Liver (tissue), 9 donors: ENCODE measurements around the gene SEMA6D. TPM values are rescaled to one million over a fixed set of nuclear protein-coding genes. Genes with fewer than 3 reads are reported as not detected.

Source experiments
- DNase-seq: peaks from one replicate; pipeline ENCODE4 v3.0.0-alpha.2; 2017; ENCODE audit warnings: low spot score
- H3K27ac ChIP-seq, 2 donors: one replicate each; pipeline ENCODE4 v1.7.0; 2013; ENCODE audit warnings: inconsistent platforms in 2 of 2, low read length in 2 of 2, control low read depth in 1 of 2, low read depth in 1 of 2, mild to moderate bottlenecking in 1 of 2
- H3K27me3 ChIP-seq, 4 donors: one replicate each; pipeline versions ENCODE4 v1.6.1 to v1.7.0; 2013; ENCODE audit warnings: low read length in 3 of 4, inconsistent platforms in 1 of 4, mild to moderate bottlenecking in 1 of 4, moderate library complexity in 1 of 4; ENCODE audit not compliant: control insufficient read depth in 4 of 4, insufficient read depth in 4 of 4
- H3K36me3 ChIP-seq, 4 donors: one replicate each; pipeline versions ENCODE4 v1.6.1 to v1.7.0; 2013; ENCODE audit warnings: low read length in 3 of 4, mild to moderate bottlenecking in 3 of 4, low read depth in 1 of 4, moderate library complexity in 1 of 4; ENCODE audit not compliant: control insufficient read depth in 4 of 4, insufficient read depth in 3 of 4
- H3K4me1 ChIP-seq, 4 donors: one replicate each; pipeline versions ENCODE4 v1.6.1 to v1.7.0; 2013; ENCODE audit warnings: low read length in 3 of 4, mild to moderate bottlenecking in 3 of 4, moderate library complexity in 1 of 4; ENCODE audit not compliant: control insufficient read depth in 4 of 4, insufficient read depth in 4 of 4
- H3K4me3 ChIP-seq, 3 donors: one replicate each; pipeline versions ENCODE4 v1.6.1 to v1.7.0; 2013; ENCODE audit warnings: low read length in 3 of 3, control low read depth in 1 of 3, low read depth in 1 of 3, mild to moderate bottlenecking in 1 of 3
- H3K9ac ChIP-seq, 2 donors: one replicate each; pipeline ENCODE4 v1.7.0; 2013; ENCODE audit warnings: low read length in 2 of 2, mild to moderate bottlenecking in 2 of 2, moderate library complexity in 2 of 2, control low read depth in 1 of 2, low read depth in 1 of 2
- H3K9me3 ChIP-seq, 4 donors: one replicate each; pipeline versions ENCODE4 v1.6.1 to v1.7.0; 2013; ENCODE audit warnings: low read length in 3 of 4; ENCODE audit not compliant: control insufficient read depth in 4 of 4
- EGR1 ChIP-seq, 2 donors: IDR thresholded peaks; 2 replicates each; pipeline ENCODE4 v1.6.1; 2016 to 2018; ENCODE audit warnings: antibody characterized with exemption in 2 of 2, low read depth in 2 of 2
- FOXA1 ChIP-seq: IDR thresholded peaks from 2 replicates; pipeline ENCODE4 v1.6.1; 2016; ENCODE audit warnings: antibody characterized with exemption
- FOXA2 ChIP-seq: IDR thresholded peaks from 2 replicates; pipeline ENCODE4 v1.6.1; 2016; ENCODE audit warnings: antibody characterized with exemption
- GABPA ChIP-seq, 2 donors: IDR thresholded peaks in 1 of 2; conservative IDR thresholded peaks in 1 of 2; 2 replicates each; pipeline ENCODE4 v1.6.1; 2016; ENCODE audit warnings: antibody characterized with exemption in 2 of 2, mild to moderate bottlenecking in 1 of 2, moderate library complexity in 1 of 2
- HNF4A ChIP-seq, 2 donors: conservative IDR thresholded peaks; 2 replicates each; pipeline ENCODE4 v1.6.1; 2016; ENCODE audit warnings: antibody characterized with exemption in 2 of 2, mild to moderate bottlenecking in 2 of 2
- HNF4G ChIP-seq: IDR thresholded peaks from 2 replicates; pipeline ENCODE4 v1.6.1; 2016; ENCODE audit warnings: antibody characterized with exemption
- NR2F2 ChIP-seq: IDR thresholded peaks from 2 replicates; pipeline ENCODE4 v1.6.1; 2016; ENCODE audit warnings: antibody characterized with exemption
- RAD21 ChIP-seq, 2 donors: IDR thresholded peaks; 2 replicates each; pipeline ENCODE4 v1.6.1; 2016; ENCODE audit warnings: antibody characterized with exemption in 2 of 2, mild to moderate bottlenecking in 2 of 2
- REST ChIP-seq: IDR thresholded peaks from 2 replicates; pipeline ENCODE4 v1.6.1; 2016; ENCODE audit warnings: antibody characterized with exemption, mild to moderate bottlenecking
- RXRA ChIP-seq, 2 donors: IDR thresholded peaks; 2 replicates each; pipeline ENCODE4 v1.6.1; 2017 to 2018; ENCODE audit warnings: antibody characterized with exemption in 2 of 2, mild to moderate bottlenecking in 1 of 2
- SP1 ChIP-seq: IDR thresholded peaks from 2 replicates; pipeline ENCODE4 v1.6.1; 2018; ENCODE audit warnings: antibody characterized with exemption, mild to moderate bottlenecking
- TAF1 ChIP-seq: conservative IDR thresholded peaks from 2 replicates; pipeline ENCODE4 v1.6.1; 2016; ENCODE audit warnings: antibody characterized with exemption, mild to moderate bottlenecking
- YY1 ChIP-seq: IDR thresholded peaks from 2 replicates; pipeline ENCODE4 v1.6.1; 2016; ENCODE audit warnings: antibody characterized with exemption, mild to moderate bottlenecking
- WGBS: extraction: QIAGEN DNeasy Blood & Tissue Kit; methylation state at CpG from one replicate; pipeline ENCODE4 v1.1.7; 2013; 5-methylcytosine and 5-hydroxymethylcytosine counted together
- polyA plus RNA-seq, 2 donors: library from polyadenylated mRNA; stranded (reverse) in 1 of 2; unstranded in 1 of 2; fragments of 200-250 nt in 1 of 2; fragments of >200 nt in 1 of 2; fragmentation: Nextera tagmentation in 1 of 2; extraction: Ambion mirVana in 1 of 2; gene quantifications; one replicate each; pipeline versions ENCODE4 v1.2.1 to v1.2.3, GENCODE V29; 2013 to 2015
- total RNA-seq, 2 donors: library from RNA; depleted of rRNA; stranded (reverse); fragments of >200 nt; gene quantifications; one replicate each; pipeline ENCODE4 v1.2.3, GENCODE V29; 2014
- TF ChIP-seq, protein P1 (sequence below): fragments of 150-350 bp; IDR thresholded peaks from 2 replicates; pipeline ENCODE4 v1.5.1; 2017; ENCODE audit warnings: improper control_type of control experiment, low read depth, low read length; ENCODE audit not compliant: missing input control
- TF ChIP-seq, protein P2 (sequence below): IDR thresholded peaks from 2 replicates; pipeline ENCODE4 v1.6.1; 2016; ENCODE audit warnings: antibody characterized with exemption
- TF ChIP-seq, protein P3 (sequence below): IDR thresholded peaks from 2 replicates; pipeline ENCODE4 v1.6.1; 2016; ENCODE audit warnings: antibody characterized with exemption
- TF ChIP-seq, protein P4 (sequence below): IDR thresholded peaks from 2 replicates; pipeline ENCODE4 v1.6.1; 2016; ENCODE audit warnings: antibody characterized with exemption
- donor health status: healthy.
- donor health status: healthy.
- donor health status: healthy.
- donor health status: healthy.
- donor health status: healthy.

Gene SEMA6D
- total and polyA plus RNA-seq, 4 donors = 1.0 to 4.5 (median 3.1) TPM

- TF ChIP-seq REST (no peak), TAF1 (no peak)
Measured at GRCh38 chr15:47787875-47788274, 70.6 kb downstream of the SEMA6D start (continued).

DNA sequence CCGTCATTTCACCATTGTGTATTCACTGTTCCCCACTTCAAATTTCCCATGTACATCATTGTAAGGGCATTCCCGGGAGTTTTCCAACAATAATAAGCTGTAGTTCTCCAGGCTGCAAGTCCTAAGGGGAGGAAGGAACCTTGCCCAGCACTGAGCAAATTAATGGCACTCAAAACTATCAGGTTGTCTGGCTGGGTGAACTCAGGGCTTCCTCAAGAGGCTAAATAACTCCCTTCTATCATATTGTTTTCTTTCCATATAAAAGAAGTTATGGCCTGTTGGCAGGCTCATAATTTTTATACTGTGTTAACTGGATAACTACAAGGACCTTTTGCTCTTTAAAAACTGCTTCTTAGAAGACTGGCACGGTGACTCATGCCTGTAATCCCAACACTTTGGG lies 71.4 kb downstream of the SEMA6D start:
- Histone ChIP-seq H3K36me3 (no peaks in the 10 kb centered on the region), H3K9ac (no peak overlapping the region), H3K9me3 (peaks cover 0 to 4% (median 0%) of the 10 kb centered on the region in 4 donors), H3K4me3 (no peak overlapping the region), H3K27me3 (peaks cover 0 to 3% (median 0%) of the 10 kb centered on the region in 4 donors), H3K27ac (no peak overlapping the region), H3K4me1 (no peaks in the 10 kb centered on the region)
- TF ChIP-seq FOXA1 (no peak), GABPA (IDR thresholded peaks at IDR 0.05 in 1 of 2, conservative IDR thresholded peaks at IDR 0.05 in 1 of 2) (no peak), EGR1 (IDR thresholded peaks at IDR 0.05; ENCODE audit: low read depth in 2 of 2) (no peak), HNF4G (no peak), REST (no peak), RXRA (IDR thresholded peaks at IDR 0.05) (no peak), NR2F2 (no peak), SP1 (no peak), RAD21 (IDR thresholded peaks at IDR 0.05) (no peak), FOXA2 (no peak), TAF1 (no peak), YY1 (no peak), HNF4A (conservative IDR thresholded peaks at IDR 0.05) (no peak)
- TF ChIP-seq, protein P1, sequence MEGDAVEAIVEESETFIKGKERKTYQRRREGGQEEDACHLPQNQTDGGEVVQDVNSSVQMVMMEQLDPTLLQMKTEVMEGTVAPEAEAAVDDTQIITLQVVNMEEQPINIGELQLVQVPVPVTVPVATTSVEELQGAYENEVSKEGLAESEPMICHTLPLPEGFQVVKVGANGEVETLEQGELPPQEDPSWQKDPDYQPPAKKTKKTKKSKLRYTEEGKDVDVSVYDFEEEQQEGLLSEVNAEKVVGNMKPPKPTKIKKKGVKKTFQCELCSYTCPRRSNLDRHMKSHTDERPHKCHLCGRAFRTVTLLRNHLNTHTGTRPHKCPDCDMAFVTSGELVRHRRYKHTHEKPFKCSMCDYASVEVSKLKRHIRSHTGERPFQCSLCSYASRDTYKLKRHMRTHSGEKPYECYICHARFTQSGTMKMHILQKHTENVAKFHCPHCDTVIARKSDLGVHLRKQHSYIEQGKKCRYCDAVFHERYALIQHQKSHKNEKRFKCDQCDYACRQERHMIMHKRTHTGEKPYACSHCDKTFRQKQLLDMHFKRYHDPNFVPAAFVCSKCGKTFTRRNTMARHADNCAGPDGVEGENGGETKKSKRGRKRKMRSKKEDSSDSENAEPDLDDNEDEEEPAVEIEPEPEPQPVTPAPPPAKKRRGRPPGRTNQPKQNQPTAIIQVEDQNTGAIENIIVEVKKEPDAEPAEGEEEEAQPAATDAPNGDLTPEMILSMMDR = no peak
- TF ChIP-seq, protein P2, sequence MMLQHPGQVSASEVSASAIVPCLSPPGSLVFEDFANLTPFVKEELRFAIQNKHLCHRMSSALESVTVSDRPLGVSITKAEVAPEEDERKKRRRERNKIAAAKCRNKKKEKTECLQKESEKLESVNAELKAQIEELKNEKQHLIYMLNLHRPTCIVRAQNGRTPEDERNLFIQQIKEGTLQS = no peak
- TF ChIP-seq, protein P3, sequence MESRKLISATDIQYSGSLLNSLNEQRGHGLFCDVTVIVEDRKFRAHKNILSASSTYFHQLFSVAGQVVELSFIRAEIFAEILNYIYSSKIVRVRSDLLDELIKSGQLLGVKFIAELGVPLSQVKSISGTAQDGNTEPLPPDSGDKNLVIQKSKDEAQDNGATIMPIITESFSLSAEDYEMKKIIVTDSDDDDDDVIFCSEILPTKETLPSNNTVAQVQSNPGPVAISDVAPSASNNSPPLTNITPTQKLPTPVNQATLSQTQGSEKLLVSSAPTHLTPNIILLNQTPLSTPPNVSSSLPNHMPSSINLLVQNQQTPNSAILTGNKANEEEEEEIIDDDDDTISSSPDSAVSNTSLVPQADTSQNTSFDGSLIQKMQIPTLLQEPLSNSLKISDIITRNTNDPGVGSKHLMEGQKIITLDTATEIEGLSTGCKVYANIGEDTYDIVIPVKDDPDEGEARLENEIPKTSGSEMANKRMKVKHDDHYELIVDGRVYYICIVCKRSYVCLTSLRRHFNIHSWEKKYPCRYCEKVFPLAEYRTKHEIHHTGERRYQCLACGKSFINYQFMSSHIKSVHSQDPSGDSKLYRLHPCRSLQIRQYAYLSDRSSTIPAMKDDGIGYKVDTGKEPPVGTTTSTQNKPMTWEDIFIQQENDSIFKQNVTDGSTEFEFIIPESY = no peak
- TF ChIP-seq, protein P4, sequence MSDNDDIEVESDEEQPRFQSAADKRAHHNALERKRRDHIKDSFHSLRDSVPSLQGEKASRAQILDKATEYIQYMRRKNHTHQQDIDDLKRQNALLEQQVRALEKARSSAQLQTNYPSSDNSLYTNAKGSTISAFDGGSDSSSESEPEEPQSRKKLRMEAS = no peak
- no peak for DNase-seq
- WGBS = 76% methylated on average over 3 of the region's 3 CpGs
